Measurements from ENCODE around the gene MAGI1.
"Not testable (repeated sequence)": the region's sequence is repeated elsewhere in the genome, so short reads cannot be mapped to it uniquely, and the experiment has no call there.

Gene MAGI1

DNA sequence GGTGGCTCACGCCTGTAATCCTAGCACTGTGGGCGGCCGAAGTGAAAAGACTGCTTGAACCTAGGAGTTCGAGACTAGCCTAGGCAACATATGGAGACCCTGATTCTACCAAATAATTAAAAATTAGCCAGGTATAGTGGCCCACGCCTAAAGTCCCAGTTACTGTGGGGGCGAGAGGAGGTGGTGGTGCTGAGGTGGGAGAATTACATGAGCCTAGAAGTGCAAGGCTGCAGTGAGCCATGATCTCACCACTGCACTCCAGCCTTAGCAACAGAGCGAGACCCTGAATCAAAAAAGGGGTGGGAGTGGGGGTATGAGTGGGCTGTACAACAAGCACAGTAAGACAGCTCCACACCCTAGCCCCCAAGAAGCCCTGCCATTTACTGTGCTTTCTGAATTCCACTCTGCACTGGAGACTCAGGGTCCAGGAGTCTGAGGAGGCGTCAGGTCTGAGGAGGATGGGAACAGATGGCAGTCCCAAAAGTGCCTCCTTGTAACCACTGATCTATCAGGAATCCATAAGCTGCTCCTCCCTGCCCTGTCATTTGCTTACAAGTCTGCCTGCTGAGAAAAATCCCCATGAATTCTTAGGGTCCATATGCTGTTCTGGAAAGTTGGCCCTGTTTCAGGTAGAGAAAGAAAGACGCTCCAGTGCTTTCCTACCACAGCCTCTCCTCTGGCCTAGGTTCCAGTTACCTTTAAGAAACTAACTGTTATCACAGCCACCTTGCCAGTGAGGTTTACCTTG is 171.1 kb downstream of the MAGI1 start:
- Histone ChIP-seq H3K9me3 (no peaks in the 10 kb centered on the region), H3K27ac (no peak overlapping the region), H3K36me3 (no peaks in the 10 kb centered on the region), H3K4me1 (ENCODE audit: control insufficient read depth in 1 of 2, insufficient read depth in 1 of 2, low read depth in 1 of 2, low read length in 1 of 2) (no peaks in the 10 kb centered on the region), H3K4me3 (ENCODE audit: low read depth in 1 of 2, low read length in 1 of 2) (no peak overlapping the region), H3K27me3 (no peaks in the 10 kb centered on the region)
- TF ChIP-seq, protein P1, sequence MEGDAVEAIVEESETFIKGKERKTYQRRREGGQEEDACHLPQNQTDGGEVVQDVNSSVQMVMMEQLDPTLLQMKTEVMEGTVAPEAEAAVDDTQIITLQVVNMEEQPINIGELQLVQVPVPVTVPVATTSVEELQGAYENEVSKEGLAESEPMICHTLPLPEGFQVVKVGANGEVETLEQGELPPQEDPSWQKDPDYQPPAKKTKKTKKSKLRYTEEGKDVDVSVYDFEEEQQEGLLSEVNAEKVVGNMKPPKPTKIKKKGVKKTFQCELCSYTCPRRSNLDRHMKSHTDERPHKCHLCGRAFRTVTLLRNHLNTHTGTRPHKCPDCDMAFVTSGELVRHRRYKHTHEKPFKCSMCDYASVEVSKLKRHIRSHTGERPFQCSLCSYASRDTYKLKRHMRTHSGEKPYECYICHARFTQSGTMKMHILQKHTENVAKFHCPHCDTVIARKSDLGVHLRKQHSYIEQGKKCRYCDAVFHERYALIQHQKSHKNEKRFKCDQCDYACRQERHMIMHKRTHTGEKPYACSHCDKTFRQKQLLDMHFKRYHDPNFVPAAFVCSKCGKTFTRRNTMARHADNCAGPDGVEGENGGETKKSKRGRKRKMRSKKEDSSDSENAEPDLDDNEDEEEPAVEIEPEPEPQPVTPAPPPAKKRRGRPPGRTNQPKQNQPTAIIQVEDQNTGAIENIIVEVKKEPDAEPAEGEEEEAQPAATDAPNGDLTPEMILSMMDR (IDR thresholded peaks at IDR 0.05): no peak

DNA sequence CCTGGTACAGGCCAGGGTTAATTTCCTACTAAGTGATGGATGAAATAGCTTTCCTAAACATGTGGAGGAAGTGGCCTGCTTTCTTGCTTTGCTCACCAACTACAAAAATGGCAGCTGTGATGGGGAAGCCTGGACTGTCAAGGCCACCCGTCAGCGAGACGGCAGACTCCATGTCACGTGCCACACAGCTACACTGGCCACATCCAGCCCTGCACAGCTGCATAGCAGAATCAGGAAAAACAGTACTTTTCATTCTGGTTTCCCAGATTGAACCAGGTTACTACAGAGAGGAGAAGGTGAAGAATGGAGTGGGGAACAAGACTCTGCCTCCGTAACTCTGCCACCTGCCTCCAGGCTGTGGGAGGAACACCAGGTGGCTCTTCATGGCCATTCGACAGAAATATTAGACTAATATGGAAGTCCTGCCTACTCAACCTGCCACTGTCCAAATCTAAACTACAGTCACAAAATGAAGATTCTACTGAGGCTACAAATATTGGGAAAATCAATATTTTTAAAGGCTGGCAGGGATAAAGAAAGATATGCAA is 174.3 kb downstream of the MAGI1 start:
- Histone ChIP-seq H3K4me1 (ENCODE audit: control insufficient read depth in 1 of 2, insufficient read depth in 1 of 2, low read depth in 1 of 2, low read length in 1 of 2) (no peaks in the 10 kb centered on the region), H3K27ac (no peak overlapping the region), H3K4me3 (ENCODE audit: low read depth in 1 of 2, low read length in 1 of 2) (no peak overlapping the region), H3K27me3 (no peaks in the 10 kb centered on the region), H3K9me3 (no peaks in the 10 kb centered on the region), H3K36me3 (no peaks in the 10 kb centered on the region)
- TF ChIP-seq, protein P1 (IDR thresholded peaks at IDR 0.05): no peak

DNA sequence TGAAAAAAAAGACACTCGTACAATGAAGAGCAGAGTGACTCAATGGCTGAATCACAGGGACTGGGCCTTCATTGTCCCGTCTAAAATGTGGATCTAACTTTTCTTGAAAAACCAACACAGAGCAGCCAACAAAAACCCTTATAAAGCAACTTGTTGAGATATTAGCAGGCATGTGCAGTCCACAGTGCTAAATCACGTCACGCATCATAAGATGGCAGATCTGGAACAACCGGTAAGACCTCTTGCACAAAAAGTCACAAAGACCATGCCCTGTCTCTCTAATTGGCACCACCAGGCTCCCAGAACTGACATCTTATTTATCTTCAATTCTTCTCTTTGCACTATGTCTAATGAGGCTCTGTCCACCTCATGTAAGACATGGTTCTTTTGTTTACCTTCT is 177.0 kb downstream of the MAGI1 start:
- H3K27me3 ChIP-seq: no peaks in the 10 kb centered on the region
- no peaks in the 10 kb centered on the region for H3K4me1 ChIP-seq (ENCODE audit: control insufficient read depth in 1 of 2, insufficient read depth in 1 of 2, low read depth in 1 of 2, low read length in 1 of 2)
- TF ChIP-seq, protein P1 (IDR thresholded peaks at IDR 0.05): no peak
- H3K27ac ChIP-seq: no peak overlapping the region
- no peaks in the 10 kb centered on the region for H3K9me3 ChIP-seq
- no peaks in the 10 kb centered on the region for H3K36me3 ChIP-seq
- no peak overlapping the region for H3K4me3 ChIP-seq (ENCODE audit: low read depth in 1 of 2, low read length in 1 of 2)

DNA sequence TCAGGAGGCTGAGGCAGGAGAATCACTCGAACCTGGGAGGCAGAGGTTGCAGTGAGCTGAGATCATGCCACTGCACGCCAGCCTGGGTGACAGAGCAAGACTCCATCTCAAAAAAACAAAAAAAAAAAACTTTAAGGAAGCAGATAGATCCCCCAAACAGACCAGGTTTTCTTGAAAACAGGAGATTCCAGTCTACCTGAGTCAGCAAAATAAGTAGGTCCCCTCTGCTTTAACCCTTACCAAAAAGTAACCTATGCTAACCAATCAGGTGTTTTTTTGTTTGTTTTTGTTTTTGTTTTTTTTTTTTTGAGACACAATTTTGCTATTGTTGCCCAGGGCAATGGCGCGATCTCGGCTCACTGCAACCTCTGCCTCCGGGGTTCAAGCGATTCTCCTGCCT is 179.1 kb downstream of the MAGI1 start:
- H3K4me3 ChIP-seq (ENCODE audit: low read depth in 1 of 2, low read length in 1 of 2); H3K9me3 ChIP-seq; H3K27me3 ChIP-seq; H3K4me1 ChIP-seq (ENCODE audit: control insufficient read depth in 1 of 2, insufficient read depth in 1 of 2, low read depth in 1 of 2, low read length in 1 of 2); H3K27ac ChIP-seq; H3K36me3 ChIP-seq: not testable (repeated sequence)

DNA sequence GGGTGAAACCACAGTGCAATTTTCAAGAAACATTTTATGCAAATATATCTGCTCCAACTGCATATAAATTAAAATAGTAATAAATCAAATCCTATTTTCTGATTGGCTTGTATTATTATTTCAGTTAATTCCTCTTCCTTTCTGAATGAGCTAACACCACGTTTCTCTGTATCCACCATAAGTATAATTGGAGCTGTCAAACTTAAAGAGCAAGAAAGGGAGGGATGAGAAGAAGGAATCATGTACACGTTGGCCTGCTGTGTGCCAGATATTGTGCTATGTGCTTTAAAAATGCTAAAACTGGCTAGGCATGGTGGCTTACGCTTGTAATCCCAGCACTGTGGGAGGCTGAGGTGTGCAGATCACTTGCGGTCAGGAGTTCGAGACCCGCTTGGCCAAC is 180.0 kb downstream of the MAGI1 start:
- Histone ChIP-seq H3K27ac (no peak overlapping the region), H3K36me3 (no peaks in the 10 kb centered on the region), H3K4me1 (ENCODE audit: control insufficient read depth in 1 of 2, insufficient read depth in 1 of 2, low read depth in 1 of 2, low read length in 1 of 2) (no peaks in the 10 kb centered on the region), H3K9me3 (no peaks in the 10 kb centered on the region), H3K27me3 (no peaks in the 10 kb centered on the region), H3K4me3 (ENCODE audit: low read depth in 1 of 2, low read length in 1 of 2) (no peak overlapping the region)
- TF ChIP-seq, protein P1 (IDR thresholded peaks at IDR 0.05): no peak

DNA sequence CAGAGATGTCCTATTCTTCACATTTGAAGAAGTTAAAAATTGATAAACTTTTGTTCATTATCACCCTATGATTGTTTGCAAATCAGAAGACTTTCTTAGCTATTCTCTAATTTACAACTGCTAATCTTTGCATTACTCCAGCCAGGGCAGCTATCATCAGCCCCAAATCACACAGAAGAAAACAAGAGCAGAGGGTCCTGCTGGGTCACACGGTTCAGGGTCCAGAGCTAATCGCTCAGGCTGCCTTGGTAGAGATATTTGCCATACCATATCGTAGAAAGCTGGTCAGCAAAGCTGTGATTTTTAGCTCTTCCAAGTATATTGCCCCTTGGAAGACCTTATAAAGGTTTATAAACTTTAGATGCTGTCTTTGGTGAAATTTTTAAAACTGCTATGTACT is 181.4 kb downstream of the MAGI1 start:
- TF ChIP-seq, protein P1 (IDR thresholded peaks at IDR 0.05): no peak

More for the DNA sequence above, 181.4 kb downstream of the MAGI1 start:
- H3K4me1 ChIP-seq (ENCODE audit: control insufficient read depth in 1 of 2, insufficient read depth in 1 of 2, low read depth in 1 of 2, low read length in 1 of 2): no peaks in the 10 kb centered on the region
- no peaks in the 10 kb centered on the region for H3K27me3 ChIP-seq
- H3K4me3 ChIP-seq (ENCODE audit: low read depth in 1 of 2, low read length in 1 of 2): no peak overlapping the region
- no peak overlapping the region for H3K27ac ChIP-seq
- H3K9me3 ChIP-seq: no peaks in the 10 kb centered on the region
- no peaks in the 10 kb centered on the region for H3K36me3 ChIP-seq

All from neutrophil (primary cell).